Neutrophil (primary cell): Measurements from ENCODE around the gene RPH3AL.

Experiments used
- H3K27ac ChIP-seq: fragments of 200-600 bp; sonication (generic); 2 replicates; pipeline ENCODE4 v1.5.1; 2016; ENCODE audit warnings: mild to moderate bottlenecking, moderate library complexity
- H3K27me3 ChIP-seq: fragments of 200-600 bp; sonication (generic); 2 replicates; pipeline ENCODE4 v1.6.0; 2016; ENCODE audit warnings: mild to moderate bottlenecking
- H3K36me3 ChIP-seq: fragments of 200-600 bp; sonication (generic); 2 replicates; pipeline ENCODE4 v1.5.1; 2017
- H3K4me1 ChIP-seq, 2 experiments: fragments of 200-600 bp in 1 of 2; sonication (generic) in 1 of 2; 1 replicate in 1 of 2; 2 replicates in 1 of 2; pipeline versions ENCODE4 v1.5.1 to v1.6.1; 2013 to 2016; ENCODE audit warnings: low read depth in 1 of 2, low read length in 1 of 2, mild to moderate bottlenecking in 1 of 2, moderate library complexity in 1 of 2; ENCODE audit not compliant: control insufficient read depth in 1 of 2, insufficient read depth in 1 of 2
- H3K4me3 ChIP-seq, 2 experiments: fragments of 200-600 bp in 1 of 2; sonication (generic) in 1 of 2; 1 replicate in 1 of 2; 2 replicates in 1 of 2; pipeline ENCODE4 v1.5.1; 2013 to 2016; ENCODE audit warnings: low read depth in 1 of 2, low read length in 1 of 2, mild to moderate bottlenecking in 1 of 2, moderate library complexity in 1 of 2
- H3K9me3 ChIP-seq: fragments of 200-600 bp; sonication (generic); 2 replicates; pipeline ENCODE4 v1.5.1; 2016
- CTCF ChIP-seq: fragments of 200-600 bp; sonication (generic); IDR thresholded peaks from 2 replicates; pipeline ENCODE4 v1.5.1; 2016; ENCODE audit warnings: antibody characterized with exemption

RPH3AL gene

GRCh38 chr17:250487-251300 lies 101.9 kb downstream of the RPH3AL start:
- H3K36me3 ChIP-seq = peaks cover 15% of the 10 kb centered on the region
- H3K27me3 ChIP-seq = peaks cover 6% of the 10 kb centered on the region
- no peaks in the 10 kb centered on the region for H3K4me1 ChIP-seq
- H3K4me3 ChIP-seq = no peak overlapping the region
- no peaks in the 10 kb centered on the region for H3K9me3 ChIP-seq
- no peak overlapping the region for H3K27ac ChIP-seq
- TF ChIP-seq CTCF = no peak

GRCh38 chr17:249236-249993 lies 103.2 kb downstream of the RPH3AL start:
- Histone ChIP-seq H3K4me1 (no peaks in the 10 kb centered on the region), H3K36me3 (peaks cover 26% of the 10 kb centered on the region), H3K27me3 (peaks cover 6% of the 10 kb centered on the region), H3K9me3 (no peaks in the 10 kb centered on the region), H3K4me3 (no peak overlapping the region), H3K27ac (no peak overlapping the region)
- no peak for TF ChIP-seq CTCF

- no peak overlapping the region for H3K4me3 ChIP-seq
- H3K27ac ChIP-seq = no peak overlapping the region
- no peaks in the 10 kb centered on the region for H3K4me1 ChIP-seq
- H3K9me3 ChIP-seq = no peaks in the 10 kb centered on the region
- peaks cover 26% of the 10 kb centered on the region for H3K36me3 ChIP-seq
- peaks cover 6% of the 10 kb centered on the region for H3K27me3 ChIP-seq
- TF ChIP-seq CTCF = no peak
These were observed 104.0 kb downstream of the RPH3AL start for GRCh38 chr17:248337-249235.

GRCh38 chr17:247767-248166 lies 104.8 kb downstream of the RPH3AL start:
- H3K4me1 ChIP-seq = no peaks in the 10 kb centered on the region
- H3K27ac ChIP-seq = no peak overlapping the region
- peaks cover 19% of the 10 kb centered on the region for H3K36me3 ChIP-seq
- no peak for TF ChIP-seq CTCF
- no peak overlapping the region for H3K4me3 ChIP-seq
- H3K27me3 ChIP-seq = peaks cover 6% of the 10 kb centered on the region
- no peaks in the 10 kb centered on the region for H3K9me3 ChIP-seq

- TF ChIP-seq CTCF = no peak
- Histone ChIP-seq H3K9me3 (no peaks in the 10 kb centered on the region), H3K36me3 (peaks cover 19% of the 10 kb centered on the region), H3K27ac (no peak overlapping the region), H3K27me3 (peaks cover 6% of the 10 kb centered on the region), H3K4me3 (no peak overlapping the region), H3K4me1 (no peaks in the 10 kb centered on the region)
These were observed 105.7 kb downstream of the RPH3AL start for GRCh38 chr17:246851-247421.
